HPDE6-E6E7 (cell line): ENCODE results near the gene GPSM3.
"Not testable (repeated sequence)": the region's sequence is repeated elsewhere in the genome, so short reads cannot be mapped to it uniquely, and the experiment has no call there.

ENCODE experiments used
- DNase-seq: peaks from one replicate; pipeline ENCODE4 v3.0.0; 2011; ENCODE audit warnings: missing footprints; ENCODE audit errors: extremely low spot score

GPSM3 gene

DNA sequence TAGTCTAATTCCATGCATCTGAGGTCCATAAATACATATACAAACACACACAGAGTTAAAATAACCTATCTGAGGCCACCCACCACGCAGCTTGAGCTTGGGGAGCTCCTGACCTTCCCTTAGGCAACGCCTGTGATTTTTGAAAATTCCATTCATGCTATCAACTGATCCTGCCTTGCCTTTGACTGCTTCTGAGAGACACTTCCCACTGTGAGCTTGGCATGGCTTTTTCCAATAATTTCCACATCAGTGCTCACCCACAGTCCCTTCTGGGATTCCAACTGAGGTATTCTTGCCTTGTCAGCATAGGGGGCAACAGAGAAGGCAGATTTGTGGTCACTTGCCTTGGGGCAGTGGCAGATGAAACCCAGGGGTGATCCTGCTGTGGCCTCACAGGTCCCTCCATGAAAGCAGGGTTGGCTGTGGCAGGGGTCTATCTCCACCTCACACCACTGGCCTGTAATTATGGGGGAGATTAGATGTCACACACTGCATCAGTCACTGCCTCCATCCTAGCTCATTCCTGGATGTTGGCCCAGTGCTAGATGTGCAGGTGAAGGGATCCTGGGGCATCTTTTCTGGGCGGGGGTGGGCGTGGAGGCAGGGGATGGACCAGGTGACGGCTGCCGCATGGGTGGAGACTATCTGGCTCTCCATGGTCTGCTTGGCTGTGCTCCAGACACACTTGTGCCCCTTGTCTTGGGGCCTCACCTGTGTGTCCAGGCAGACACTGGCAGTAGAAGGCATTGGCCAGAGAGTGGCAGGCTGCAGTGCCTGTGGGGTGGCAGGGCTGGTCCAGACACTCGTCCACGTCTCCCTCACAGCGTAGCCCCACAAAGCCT is 11.2 kb upstream of the GPSM3 start:
- DNase-seq = no peak

DNA sequence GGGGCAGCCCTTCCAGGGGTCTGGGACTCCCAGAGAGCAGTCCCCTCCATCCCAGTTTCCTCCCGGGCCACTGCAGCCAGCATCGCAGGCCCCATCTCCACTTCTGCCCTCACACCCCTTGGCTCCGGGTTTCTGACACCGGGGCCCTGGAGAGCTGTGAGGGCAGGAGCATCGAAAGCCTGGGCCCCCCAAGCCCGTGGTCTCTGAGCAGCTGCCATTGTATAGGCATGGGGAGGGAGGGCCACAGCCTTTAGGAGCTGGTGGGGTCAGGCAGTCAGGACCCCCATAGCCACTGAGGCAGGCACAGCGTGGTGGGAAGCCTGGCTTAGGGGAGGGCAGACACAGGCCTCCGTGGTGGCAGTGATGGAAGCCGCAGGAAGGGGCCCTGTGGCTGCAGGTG is 9.7 kb upstream of the GPSM3 start:
- DNase-seq = no peak

DNA sequence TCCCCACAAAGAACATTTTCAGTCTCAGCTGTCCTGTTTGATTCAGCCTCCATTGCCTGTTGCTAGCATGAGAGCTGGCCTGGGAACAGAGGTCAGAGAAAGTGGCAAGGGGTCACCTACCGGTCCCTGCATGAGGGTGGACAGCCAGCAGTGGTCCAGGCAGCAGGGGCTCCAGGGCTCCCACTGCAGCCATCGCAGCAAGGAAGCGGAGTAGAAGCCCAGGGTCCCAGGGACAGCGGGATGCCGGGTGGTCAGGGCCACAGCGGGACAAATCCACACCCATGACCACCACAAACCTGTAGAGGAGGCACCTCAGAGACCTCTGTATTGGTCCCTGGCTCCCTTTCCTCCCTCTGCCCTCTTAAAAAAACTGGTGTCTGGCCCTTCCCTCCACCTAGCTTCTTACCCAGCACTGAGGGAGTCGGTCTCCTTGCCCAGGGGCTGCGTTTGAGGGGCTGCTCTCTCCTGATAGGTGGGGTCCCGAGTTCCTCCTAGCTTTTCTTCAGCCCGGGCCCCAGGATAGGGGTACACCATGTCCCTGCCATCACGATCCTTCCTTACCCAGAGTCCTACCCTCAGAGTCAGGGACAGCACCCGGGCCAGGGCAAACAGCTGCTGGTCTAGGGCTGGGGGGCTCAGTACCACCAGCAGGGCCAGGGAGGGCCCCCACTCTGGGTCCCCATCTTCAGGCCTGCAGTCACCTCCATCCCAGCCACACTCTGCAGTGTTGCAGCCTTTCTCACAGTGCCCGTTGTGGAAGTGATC is 8.4 kb upstream of the GPSM3 start:
- no peak for DNase-seq

DNA sequence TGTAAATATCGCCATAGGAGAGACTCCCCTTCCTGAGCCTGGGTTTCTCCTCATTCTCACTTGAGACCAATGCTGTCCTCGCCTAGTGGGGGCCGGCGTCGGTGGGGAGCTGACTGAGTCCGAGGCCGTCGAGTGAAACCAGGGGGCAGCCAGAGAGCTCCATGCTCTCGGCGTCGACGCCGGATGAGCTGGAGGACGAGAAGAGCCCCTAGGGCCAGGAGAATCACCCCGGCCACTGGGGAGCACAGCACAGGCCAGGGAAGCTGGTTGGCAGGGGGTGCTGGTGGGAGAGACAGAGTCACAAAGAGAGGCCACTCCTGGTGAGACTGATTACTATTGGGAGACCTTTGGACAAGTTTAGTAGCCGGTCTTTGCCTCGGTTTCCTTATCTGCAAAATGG is 6.4 kb upstream of the GPSM3 start:
- no peak for DNase-seq

DNA sequence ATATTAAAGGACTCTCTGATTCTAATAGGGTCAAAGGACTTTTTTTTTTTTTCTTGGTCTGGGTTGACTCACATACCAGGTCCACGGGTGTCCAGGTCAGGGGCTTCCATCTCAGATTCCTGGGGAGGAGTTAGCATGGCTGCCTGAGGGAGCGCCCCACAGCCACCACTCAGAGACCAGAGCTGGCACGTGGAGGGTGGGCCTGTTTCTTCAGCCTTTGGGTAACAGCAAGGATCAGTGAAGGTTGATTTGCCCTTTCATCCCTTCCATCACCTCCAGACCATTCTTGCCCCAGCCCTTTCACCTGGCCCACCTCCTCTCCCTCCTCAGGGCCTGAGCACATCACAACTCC is 5.9 kb upstream of the GPSM3 start:
- no peak for DNase-seq

DNA sequence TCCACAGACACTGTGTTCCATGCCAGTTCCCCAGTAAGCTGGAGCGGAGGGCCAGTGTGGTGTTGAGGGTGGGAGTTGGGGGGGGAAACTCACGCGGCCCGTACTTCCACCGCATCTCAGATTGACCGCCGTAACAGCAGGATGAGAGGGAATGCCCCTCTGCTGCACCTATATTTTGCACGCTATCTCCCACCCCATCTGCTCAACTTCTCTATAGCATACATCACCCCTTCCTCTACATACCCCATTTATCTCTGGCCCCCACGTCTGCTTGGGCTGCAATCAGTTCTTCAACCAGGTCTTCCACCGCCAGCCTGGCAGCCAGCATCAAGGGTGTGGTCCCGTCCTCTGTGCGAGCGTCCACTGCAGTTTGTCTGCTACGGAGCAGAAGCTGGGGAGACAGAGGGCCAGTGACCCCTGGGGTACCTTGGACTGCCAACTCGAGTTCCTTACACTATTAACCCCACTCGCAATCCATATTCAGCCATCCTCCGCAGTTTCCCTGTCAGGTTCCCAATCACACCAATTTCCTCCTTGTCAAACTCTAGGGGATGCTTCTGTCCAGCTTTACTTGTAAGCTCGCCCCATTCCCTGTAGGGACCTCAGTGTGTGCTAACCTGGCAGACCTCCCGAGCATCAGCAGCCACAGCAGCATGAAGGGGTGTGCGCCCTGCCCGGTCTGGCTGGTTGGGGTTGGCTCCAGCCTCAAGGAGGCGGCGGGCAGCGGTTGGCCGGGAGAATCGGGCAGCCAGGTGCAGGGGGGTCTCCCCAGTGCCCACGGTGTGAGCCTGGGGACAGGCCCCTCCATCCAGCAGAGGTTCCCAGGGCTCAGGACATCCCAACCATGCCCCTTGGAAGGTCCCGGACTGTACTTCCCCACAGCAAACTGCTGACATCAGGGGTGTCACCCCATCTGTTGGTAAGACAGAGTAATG is 4.5 kb upstream of the GPSM3 start:
- DNase-seq = no peak

DNA sequence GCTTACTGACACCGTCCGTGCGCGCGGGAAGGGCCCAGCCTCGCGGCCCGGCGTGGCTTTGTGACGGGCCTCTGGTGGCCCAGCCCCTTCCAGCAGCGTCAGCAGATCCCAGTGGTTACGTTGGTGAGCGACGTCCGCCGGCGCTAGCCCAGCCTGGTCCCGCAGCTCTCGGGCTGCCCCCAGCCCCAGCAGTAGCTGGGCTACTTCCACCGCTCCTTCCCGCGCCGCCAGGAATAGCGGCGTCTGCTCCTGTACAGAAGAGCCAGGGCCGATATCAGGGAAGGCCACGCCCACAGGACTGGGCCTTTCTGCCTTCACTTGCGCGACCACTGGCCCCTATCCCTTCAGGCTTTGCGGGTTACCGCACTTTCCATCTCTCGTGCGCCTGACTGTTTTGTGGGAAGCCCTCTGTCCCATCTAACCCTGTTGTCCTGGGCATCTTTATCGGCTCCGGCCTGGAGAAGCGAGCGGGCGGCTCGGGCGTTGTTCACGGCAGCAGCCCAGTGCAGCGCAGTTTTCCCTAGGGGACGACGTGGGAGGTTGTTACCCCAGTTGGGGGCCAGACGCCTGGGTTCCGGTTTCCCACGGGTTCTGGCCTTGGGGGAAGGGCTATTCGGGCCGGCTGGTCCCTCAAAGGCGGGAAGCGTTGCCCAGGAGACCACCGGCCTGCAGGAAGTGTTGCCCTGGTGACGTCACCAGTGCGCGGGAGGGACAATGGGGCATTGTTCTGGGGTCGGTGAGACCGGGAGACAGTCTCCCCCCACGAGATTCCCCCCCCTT is 3.6 kb upstream of the GPSM3 start:
- DNase-seq = no peak

DNA sequence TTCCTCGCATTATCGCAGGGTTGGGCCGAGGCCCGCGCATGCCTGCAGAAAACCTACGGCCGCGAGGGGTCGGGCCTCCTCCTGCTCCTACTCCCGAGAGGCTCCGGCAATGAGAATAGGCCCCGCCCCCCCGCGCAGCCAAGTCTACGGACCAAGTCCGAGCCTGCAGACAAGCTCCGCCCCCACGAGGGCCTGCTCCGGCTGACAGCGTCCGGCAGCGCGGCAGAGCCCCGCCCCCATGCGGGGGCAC is 3.1 kb upstream of the GPSM3 start:
- peak; percentile 97 for DNase-seq

DNA sequence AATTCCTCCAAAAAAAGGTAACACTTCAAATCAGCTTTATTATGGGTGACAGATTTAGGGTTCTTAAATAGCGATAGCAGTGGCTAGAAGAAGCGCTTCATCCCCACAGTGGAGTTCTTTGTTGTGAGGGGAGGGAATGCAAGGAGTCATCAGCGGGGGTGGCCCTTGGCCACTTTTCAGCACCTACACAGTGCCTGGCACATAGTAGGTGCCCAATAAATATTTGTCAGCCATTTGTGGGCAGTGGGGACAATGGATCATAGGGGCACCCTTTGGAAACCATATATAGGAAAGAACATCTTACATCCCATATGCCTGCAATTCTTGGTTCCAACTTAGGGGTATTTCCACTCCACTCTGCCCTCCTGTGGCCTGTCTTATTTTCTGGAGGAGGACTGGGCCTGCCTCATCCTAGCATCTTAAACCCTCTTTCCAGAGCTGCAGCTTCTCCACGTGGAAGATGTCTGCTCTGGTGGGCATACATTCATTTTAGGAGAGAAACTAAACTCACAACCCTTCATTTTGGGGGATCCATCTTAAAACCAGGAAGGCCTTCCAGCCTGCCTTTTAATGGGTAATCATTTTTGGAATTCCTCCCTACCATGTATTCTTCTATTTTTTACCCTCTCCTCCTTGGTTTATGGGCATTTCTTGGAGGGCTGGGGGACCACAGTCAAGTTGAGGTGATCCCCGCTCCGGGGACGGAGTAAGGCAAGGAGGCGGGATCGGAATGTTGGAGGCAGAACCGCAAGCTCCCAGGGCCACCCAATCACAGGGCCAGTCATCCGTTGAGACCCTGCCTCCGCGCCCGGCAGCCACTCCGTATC is 2.6 kb upstream of the GPSM3 start:
- no peak for DNase-seq

DNA sequence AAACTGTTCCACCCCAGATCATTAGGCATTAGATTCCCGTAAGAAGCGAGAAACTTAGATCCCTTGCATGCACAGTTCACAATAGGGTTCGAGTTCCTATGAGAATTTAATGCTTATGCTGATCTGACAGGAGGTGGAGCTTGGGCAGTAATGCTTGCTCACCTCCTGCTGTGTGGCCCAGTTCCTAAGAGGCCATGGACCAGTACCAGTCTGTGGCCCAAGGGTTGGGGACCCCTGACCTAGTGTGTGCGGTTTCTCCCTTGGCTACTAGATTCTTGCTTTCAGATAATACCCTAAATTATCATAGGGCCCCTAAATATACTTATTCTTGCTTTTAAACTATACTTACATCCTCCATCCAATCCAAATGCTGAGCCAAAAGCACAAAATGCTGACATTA is 1.9 kb upstream of the GPSM3 start:
- no peak for DNase-seq

DNA sequence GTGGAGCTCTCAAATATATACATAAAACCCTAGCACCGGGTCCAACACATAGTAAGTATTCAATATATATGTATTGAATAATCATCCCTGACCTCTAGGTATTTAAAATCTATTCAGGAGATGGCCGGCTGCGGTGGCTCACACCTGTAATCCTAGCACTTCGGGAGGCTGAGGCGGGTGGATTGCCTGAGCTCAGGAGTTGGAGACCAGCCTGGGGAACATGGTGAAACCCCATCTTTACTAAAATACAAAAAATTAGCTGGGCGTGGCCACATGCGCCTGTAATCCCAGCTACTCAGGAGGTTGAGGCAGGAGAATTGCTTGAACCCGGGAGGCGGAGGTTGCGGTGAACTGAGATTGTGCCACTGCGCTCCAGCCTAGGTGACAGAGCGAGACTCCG is 653 bp upstream of the GPSM3 start:
- not testable (repeated sequence) for DNase-seq

DNA sequence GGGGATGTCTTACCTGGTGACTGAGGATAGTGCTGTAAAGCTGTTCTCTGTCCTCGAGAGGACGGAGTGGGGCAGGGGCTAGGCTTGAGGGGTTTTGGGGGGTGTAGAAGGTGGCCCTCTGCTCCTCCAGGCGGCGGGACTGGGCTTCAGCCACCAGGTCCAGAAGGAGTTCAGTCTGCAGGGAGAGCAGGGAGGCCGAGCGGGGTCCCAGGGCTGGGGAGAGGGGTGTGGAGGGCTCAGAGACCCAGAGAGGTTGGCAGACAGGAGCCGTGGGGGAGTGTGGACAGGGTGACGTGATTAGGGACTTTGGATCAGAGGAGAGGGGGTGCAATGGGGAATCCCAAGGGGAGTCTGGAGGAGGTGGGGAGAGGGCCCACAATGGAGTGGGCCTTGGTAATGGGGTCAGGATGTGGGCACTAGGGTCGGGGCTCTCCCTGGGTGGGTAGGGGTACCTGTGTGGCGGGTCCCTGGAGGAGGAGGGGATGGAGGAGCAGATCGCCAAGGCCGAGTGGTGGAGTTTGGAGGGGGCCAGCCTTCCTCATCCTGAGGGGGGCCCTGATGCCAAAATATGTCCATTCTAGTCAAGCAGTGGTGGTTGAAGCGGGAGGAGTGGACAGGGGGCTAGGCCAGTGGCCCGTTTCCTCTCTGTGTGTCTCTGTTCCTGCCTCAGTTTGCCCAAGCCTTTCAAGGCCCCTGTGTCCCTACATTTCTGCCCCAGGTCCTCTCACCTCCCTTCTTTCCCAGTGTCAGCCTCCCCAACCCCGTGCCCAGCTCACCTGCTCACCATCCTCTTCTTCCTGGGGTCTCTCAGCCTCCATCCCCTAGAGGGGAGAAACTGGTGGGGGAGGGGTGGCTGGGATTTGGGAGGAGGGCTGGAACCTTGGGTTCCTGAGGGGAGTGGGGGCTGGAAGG is 491 bp downstream of the GPSM3 start:
- DNase-seq = no peak

DNA sequence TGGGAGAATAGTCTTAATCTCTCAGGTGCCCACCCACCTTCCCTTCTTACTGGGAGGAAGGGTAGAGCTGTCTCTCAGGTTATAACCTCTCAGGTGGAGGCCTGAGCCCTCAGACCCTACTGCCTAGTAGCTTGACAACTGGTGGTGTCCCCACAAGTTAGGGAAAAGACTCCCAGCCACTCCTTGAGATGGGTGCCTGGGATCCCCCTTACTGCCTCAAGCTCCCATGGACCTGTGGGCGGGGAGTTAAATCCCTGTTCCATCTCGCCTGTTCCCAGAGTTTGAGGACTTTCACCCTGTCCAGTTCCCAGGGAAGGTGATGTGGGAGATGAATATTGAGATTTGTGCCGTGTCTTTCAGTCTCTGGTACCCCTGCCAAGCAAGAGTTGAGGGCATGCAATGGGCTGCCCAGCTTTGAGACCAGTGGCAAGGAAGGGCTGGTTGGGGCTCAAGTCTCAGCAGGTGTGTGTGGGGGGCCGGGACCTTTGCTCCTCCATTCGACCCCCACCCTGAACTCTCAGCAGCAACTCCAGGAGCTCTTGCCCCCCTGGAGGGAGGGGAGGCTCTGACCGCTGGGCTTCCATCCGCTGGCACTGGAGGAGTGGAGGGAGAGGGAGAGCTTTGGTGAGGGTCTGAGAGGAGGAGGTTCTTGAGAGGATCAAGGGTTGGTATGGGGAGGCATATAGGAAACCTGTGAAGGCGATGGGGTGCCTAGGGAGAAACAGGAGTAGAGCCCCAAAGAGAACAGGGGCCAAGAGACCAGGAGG is 1.3 kb downstream of the GPSM3 start:
- no peak for DNase-seq

DNA sequence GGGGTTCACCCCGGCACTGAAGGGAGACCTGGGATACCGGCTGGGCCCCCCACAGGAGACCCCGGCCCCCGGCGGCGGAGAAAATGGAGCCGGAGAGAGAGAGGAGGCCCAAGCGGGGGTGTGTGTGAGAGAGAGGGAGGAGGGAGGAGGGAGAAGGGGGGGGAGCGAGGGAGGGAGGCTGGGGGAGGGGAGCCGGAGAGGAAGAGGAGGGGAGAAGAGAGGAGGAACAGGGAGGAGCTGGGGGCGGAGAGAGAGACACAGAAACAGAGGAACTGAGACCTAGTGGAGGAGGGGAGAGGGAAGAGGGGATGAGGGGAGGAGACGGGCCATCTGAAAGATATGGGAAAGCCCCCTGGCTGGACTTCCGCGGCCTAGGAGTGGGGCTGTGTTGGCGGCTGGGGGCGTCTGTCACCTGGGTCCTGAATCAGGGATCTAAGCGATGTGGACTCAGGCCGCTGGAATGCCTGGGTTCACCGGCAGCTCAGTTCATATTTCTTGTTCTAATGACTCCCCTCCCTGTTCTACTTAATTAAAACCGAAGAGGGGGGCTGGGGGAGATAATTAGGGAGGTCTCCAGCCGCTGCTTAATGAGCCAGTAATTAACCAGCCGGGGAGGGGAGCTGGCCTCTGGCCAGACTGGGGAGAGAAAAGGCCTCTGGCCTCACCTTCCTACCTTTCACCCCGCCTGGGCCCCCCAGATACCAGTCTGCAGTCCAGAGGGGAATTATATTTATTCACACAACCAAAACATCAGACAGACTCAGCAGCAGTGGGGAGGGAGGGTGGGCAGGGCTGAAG is 2.2 kb downstream of the GPSM3 start, which contains the start of gene PBX2:
PBX2 (minus strand) TSS at position 149 of the 798 bp plus-strand sequence. CDS start 287 bp downstream, outside the sequence.
- peak; percentile 58 for DNase-seq

DNA sequence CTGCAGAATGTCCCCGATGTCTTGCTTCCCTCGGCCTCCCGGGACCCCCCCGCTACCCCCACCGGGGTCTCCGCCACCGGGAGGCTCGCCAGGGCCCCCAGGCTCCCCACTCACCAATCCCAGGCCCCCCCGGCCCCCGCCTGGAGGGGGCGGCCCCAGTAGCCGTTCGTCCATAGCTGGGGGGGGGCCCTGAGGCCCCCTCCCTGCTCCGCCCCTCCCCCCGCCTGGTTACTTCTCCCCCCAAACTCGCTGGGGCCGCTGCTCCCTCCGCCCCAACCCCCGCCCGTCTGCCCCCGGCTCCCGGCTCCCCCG is 2.7 kb downstream of the GPSM3 start:
- DNase-seq = no peak

DNA sequence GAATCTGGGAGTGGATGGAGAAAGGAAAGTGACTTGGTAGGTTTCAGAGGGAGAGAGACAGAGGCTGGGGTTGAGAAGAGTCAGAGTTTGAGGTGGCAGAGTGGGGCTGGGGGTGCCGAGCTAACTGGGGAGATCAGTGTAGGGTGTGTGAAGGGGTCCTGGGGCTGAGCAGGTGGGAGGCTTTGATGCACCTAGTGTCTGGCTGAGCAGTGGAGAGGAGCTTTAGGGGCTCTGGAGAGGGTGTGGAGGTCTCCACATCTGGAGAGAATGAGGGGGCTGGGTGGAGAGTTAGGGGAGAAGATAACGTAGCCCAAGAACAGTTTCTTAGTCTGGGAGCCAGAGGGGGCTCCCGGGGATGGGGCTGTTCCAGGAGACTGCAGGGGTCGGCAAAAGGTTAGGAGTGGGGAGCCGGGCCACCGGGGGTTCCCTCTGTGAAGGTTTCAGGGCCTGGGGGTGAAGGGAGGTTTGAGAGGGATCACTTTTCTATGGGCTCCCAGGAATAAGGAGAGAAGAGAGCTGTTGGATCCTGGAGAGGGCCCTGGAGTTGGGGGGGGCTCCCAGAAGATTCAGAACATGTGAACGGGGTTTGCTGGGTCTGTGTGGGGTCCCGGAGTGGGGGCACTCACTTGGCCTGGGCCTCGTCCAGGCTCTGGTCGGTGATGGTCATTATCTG is 3.2 kb downstream of the GPSM3 start:
- DNase-seq = no peak

DNA sequence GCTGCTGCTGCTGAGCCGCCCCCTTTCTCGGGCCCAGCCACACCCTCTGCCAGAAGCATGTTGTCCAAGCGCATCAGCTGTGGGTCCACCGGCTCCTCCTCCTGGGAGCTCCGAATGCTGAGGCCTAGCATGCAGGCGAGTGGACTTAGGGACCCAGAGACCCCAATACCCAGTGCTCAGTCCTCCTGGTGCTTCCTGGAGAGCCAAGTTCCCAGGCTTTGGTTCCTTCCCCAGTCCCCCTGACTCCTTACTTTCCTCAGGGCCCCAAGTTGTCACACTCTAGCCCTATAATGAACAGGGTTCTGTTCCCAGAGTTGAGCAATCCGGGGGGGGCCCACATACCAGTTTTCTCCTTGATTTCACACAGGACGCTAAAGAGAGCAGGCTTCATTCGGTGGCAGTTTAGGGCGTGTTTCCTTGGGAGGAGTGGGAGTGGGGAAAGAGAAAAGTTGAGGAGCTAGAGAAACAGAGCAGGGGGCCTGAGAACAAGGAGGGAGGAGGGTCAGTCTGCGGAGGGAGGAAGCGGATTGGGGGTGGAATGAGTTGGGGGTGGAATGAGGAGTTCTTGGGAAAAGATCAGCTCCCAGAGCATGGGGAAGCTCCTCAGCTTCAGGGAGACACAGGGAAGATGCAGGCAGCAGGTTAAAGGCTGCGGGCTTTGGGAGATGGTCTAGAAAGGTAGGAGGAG is 3.9 kb downstream of the GPSM3 start:
- DNase-seq = no peak
